C4-2B (cell line): Measurements from ENCODE around the gene SLC25A21.
"Not testable (repeated sequence)": the region's sequence is repeated elsewhere in the genome, so short reads cannot be mapped to it uniquely, and the experiment has no call there.

Source experiments
- H3K27ac ChIP-seq: fragments of 450-650 bp; 2 replicates; pipeline ENCODE4 v1.5.1; 2017
- ZFX ChIP-seq: fragments of 450-650 bp; IDR thresholded peaks from 2 replicates; pipeline ENCODE4 v1.6.1; 2017
- TF ChIP-seq, protein P1 (sequence below): fragments of 450-650 bp; conservative IDR thresholded peaks from 2 replicates; pipeline ENCODE4 v1.5.1; 2017; ENCODE audit warnings: mild to moderate bottlenecking

SLC25A21 gene

DNA sequence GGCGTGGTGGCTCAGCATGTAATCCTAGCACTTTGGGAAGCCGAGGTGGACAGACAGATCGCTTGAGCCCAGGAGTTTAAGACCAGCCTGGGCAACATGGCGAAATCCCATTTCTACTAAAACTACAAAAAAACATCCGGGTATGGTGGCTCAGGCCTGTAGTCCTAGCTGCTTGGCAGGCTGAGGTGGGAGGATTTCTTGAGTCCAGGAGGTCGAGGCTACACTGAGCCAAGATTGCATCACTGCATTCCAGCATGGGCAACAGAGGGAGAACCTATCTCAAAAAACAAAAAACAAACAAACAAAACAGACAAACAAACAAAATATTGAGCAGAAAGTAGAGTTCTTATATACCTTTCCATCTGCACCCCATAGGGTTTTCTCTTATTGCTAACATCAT, 9.0 kb upstream of the SLC25A21 start:
- no peak for TF ChIP-seq ZFX
- TF ChIP-seq, protein P1, sequence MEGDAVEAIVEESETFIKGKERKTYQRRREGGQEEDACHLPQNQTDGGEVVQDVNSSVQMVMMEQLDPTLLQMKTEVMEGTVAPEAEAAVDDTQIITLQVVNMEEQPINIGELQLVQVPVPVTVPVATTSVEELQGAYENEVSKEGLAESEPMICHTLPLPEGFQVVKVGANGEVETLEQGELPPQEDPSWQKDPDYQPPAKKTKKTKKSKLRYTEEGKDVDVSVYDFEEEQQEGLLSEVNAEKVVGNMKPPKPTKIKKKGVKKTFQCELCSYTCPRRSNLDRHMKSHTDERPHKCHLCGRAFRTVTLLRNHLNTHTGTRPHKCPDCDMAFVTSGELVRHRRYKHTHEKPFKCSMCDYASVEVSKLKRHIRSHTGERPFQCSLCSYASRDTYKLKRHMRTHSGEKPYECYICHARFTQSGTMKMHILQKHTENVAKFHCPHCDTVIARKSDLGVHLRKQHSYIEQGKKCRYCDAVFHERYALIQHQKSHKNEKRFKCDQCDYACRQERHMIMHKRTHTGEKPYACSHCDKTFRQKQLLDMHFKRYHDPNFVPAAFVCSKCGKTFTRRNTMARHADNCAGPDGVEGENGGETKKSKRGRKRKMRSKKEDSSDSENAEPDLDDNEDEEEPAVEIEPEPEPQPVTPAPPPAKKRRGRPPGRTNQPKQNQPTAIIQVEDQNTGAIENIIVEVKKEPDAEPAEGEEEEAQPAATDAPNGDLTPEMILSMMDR, result no peak
- H3K27ac ChIP-seq, result no peak overlapping the region

DNA sequence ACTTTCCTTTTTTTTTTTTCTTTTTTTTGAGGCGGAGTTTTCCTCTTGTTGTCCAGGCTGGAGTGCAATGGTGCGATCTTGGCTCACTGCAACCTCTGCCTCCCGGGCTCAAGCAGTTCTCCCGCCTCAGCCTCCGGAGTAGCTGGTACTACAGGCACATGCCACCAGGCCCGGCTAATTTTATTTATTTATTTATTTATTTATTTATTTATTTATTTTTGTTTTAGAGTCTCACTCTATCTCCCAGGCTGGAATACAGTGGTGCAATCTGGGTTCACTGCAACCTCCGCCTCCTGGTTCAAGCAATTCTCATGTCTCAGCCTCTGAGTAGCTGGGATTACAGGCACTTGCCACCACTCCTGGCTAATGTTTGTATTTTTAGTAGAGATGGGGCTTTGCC, 8.5 kb upstream of the SLC25A21 start:
- H3K27ac ChIP-seq, result not testable (repeated sequence)

DNA sequence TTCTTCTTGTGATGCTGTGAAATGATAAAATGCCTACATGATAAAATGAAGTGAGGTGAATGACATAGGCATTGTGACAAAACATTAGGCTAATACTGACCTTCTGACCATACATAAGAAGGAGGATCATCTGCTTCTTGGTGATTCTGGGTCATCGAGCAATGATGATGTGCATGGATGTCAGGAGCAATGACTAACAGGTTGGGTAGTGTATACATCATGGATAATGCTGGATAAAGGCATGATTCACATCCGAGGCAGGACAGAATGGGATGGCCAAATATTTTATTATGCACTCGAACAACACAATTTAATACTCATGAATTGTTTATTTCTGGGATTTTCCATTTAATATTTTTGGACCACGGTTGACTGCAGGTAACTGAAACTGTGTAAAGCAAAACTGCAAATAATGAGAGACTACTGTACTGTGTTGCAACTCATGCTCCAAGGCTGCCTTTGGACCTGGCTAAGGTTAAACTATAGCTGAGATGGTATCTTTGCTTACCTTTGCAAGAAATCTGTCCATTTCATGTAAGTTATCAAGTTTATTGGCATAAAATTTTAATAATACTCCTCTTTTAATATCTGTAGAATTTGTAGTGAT, 7.6 kb upstream of the SLC25A21 start:
- TF ChIP-seq, protein P1, result no peak
- TF ChIP-seq ZFX, result no peak
- H3K27ac ChIP-seq, result no peak overlapping the region

DNA sequence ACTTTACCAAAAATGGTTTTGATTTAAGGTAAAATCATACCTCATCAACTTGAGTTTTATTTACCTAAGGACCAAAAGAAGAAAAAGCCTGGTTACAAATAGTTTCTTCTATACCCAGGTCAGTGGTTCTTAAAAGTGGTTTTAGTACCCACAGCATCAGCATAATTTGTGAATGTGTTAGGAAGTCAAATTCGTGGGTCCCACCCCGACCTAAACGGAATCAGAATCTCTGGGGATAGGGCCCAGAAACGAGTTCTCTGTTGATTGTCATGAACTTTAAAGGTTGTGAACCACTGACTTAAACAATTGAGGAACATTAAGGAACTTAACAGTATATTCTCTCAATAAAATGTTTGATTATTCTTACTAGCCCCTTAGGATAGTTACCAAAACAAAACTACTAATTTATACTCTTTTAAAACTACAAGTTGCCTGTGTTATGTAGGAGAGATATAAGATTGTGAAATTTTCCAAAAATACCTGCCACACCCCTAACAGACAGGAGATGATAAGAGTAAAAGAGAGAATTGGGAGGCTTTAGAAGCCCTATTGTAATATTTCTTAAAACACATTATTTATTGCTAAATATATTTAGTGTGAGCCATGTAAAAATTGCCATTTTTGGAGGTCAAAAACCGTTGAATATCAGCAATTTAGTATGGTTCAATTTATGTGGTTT, 669 bp upstream of the SLC25A21 start:
- H3K27ac ChIP-seq, result peak overlapping the region; percentile 92
- TF ChIP-seq, protein P1, result no peak
- TF ChIP-seq ZFX, result no peak

DNA sequence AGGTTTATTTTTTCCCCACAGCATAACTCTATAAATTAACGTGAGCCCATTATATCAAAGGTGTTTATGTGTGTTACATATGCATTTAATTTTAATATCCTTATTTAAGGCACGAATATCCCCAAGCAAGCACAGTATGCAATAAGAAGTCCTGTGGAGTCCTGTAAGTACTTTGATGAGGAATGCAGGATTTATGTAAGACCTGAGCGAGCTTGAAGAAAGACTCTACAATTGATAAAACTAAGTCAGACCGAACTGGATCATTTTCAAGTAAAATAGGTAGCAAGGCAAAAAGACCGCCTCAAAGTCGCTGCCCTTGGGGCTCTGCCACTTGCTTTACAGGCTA, 755 bp downstream of the SLC25A21 start:
- TF ChIP-seq ZFX, result no peak
- TF ChIP-seq, protein P1, result no peak
- peak overlapping the region; percentile 92 for H3K27ac ChIP-seq

DNA sequence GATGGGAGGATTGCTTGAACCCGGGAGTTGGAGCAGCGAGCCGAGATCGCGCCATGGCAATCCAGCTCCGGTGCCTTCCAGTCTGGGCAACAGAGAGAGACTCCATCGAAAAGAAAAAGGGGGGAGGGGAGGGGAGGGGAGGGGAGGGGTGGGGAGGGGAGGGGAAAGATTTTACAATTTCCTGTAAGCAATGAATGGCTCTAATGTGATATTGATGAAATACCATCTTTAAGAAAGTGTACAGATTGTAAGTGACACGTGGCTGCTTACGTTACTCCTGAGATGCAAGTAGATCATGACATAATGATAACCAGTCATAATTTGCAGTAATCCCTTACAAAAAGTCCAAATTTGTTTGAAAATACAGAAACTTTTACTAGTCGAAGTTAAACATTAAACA, 1.4 kb downstream of the SLC25A21 start:
- no peak for TF ChIP-seq ZFX
- TF ChIP-seq, protein P1, result no peak
- H3K27ac ChIP-seq, result no peak overlapping the region

DNA sequence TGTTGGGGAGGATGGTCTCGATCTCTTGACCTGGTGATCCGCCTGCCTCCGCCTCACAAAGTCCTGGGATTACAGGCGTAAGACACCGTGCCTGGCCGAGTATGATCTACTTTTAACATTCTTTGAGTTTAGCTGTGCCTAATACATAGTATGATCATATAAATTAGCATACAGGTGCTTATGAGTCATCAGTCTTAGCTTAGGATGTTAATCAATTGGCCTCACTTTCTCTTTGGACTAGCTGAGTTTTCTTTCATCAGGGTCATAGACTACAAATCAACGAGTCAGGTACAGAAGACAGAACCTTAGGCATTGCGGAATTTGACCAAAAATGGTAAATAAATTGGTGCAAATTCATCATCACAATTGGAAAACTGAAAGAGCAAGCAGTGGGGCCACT, 2.2 kb downstream of the SLC25A21 start:
- TF ChIP-seq, protein P1, result no peak
- no peak overlapping the region for H3K27ac ChIP-seq

DNA sequence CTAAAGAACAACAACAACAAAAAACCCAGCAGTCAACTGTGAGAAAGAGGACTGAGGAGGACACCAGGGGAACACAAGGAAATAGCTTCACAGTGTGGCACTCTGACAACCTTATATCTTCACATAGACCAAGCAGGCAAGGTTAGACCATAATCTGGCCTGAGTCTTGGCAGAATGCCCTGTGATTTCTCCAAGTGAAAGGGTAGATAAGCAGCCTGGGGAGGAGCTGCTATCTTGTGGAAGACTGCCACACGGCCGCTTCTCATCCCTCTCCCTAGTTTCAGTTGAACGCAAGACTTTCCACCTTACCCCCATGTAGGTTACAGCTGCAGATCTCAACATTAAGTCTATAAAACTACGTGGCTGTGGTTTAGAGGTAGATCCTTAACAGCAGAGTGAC, 3.7 kb downstream of the SLC25A21 start:
- no peak for TF ChIP-seq ZFX
- TF ChIP-seq, protein P1, result no peak
- H3K27ac ChIP-seq, result no peak overlapping the region; the same call in 1 of the 2 replicates
